ENCODE measurements around the gene TINCR.

Gene TINCR

DNA sequence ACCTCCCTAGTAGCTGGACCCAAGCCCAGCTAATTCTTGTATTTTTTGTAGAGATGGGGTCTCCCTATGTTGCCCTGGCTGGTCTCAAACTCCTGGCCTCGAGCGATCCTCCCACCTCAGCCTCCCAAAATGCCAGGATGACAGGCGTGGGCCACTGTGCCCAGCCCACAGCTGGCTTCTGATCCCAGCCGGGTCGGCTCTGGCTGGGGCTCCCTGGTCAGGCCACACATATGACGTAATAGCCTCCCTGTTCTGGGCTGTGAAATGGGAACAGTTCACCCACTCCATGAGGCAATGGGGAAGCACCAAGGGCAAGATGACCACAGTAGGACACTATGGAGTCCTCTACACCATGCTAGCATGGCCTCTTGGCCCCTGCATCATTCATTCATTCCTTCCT, 41.1 kb downstream of the TINCR start:
- FAIRE-seq (no peak), DNase-seq (ENCODE audit: insufficient read length, low spot score) (no peak)
- no peak for TF ChIP-seq TAF1 (IDR thresholded peaks at IDR 0.05; ENCODE audit: low read depth, low read length)
- no peak for TF ChIP-seq POLR2A (IDR thresholded peaks at IDR 0.05; ENCODE audit: low read depth, low read length)
- no peak for TF ChIP-seq POLR2AphosphoS5 (IDR thresholded peaks at IDR 0.05; ENCODE audit: low read depth, low read length)
- TF ChIP-seq SPI1 (IDR thresholded peaks at IDR 0.05; ENCODE audit: low read depth, low read length), result no peak
- no peak for TF ChIP-seq POU2F2 (IDR thresholded peaks at IDR 0.05; ENCODE audit: low read depth, low read length)
- no peak for TF ChIP-seq PAX5 (IDR thresholded peaks at IDR 0.05; ENCODE audit: insufficient read depth, low read length, severe bottlenecking)

DNA sequence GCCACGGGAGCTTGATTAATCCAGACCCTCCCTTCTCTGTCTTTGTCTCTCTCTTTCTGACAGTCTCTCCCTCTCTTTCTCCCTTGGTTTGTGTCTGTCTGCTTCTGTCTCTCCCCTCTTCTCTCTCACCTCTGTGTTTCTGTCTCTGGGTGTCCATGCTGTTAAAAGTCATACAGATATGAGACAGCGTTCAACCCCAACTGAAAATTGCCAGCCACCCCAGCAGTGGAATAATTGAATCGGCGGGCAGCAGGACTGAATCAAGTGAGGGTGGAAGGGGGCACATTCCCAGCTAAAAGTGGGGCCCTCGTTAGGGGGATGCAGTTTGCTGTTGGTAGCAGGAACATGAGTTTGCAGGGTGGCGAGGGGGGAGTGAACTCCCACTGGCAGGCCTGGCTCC, 43.7 kb downstream of the TINCR start:
- no peak for DNase-seq (ENCODE audit: insufficient read length, low spot score)
- no peak for TF ChIP-seq SPI1 (IDR thresholded peaks at IDR 0.05; ENCODE audit: low read depth, low read length)
- TF ChIP-seq TAF1 (IDR thresholded peaks at IDR 0.05; ENCODE audit: low read depth, low read length), result no peak
- TF ChIP-seq POLR2AphosphoS5 (IDR thresholded peaks at IDR 0.05; ENCODE audit: low read depth, low read length), result no peak
- TF ChIP-seq POU2F2 (IDR thresholded peaks at IDR 0.05; ENCODE audit: low read depth, low read length), result no peak
- TF ChIP-seq PAX5 (IDR thresholded peaks at IDR 0.05; ENCODE audit: insufficient read depth, low read length, severe bottlenecking), result no peak
- no peak for TF ChIP-seq POLR2A (IDR thresholded peaks at IDR 0.05; ENCODE audit: low read depth, low read length)
- no peak for FAIRE-seq

DNA sequence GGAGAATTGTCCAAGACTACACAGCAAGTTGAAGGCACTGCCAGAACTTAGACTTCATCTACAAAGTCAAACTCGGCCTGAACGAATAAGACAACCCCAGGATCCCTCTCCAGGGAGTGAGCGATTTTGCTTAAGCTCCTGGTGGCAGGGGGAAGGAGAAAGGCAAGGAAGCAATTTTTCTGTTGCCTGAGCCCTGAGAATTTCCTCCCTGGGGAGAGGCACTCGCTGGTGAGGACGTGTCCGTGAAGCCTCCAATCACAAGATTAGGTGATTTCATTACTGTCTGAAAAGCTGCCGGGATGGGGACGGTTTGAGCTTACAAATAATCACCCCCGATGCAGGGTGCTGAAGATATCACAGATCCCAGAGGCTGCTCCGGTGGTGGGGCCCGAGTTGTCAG, 45.6 kb downstream of the TINCR start:
- DNase-seq (ENCODE audit: insufficient read length, low spot score) (no peak), FAIRE-seq (no peak)
- TF ChIP-seq PAX5 (IDR thresholded peaks at IDR 0.05; ENCODE audit: insufficient read depth, low read length, severe bottlenecking) (no peak), POU2F2 (IDR thresholded peaks at IDR 0.05; ENCODE audit: low read depth, low read length) (no peak), POLR2AphosphoS5 (IDR thresholded peaks at IDR 0.05; ENCODE audit: low read depth, low read length) (no peak), POLR2A (IDR thresholded peaks at IDR 0.05; ENCODE audit: low read depth, low read length) (no peak), SPI1 (IDR thresholded peaks at IDR 0.05; ENCODE audit: low read depth, low read length) (no peak), TAF1 (IDR thresholded peaks at IDR 0.05; ENCODE audit: low read depth, low read length) (no peak)

DNA sequence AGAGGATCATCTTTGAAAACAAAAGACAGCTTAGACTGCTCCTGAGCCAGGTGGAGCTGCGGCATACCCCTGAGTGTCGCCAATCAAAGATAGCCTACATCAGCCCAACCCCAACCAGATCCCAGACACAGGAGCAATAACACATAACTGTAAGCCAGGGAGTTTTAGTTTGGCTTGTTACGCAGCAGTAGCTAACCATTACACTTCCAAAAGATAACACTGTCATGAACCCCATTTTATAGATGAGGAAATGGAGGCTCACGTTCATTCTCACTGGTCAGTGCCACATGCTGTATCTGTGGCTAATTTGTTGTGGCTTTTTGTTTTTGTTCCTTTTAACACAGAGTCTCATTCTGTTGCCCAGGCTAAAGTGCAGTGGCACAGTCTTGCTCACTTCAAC, 47.3 kb downstream of the TINCR start:
- no peak for TF ChIP-seq PAX5 (IDR thresholded peaks at IDR 0.05; ENCODE audit: insufficient read depth, low read length, severe bottlenecking)
- no peak for FAIRE-seq

DNA sequence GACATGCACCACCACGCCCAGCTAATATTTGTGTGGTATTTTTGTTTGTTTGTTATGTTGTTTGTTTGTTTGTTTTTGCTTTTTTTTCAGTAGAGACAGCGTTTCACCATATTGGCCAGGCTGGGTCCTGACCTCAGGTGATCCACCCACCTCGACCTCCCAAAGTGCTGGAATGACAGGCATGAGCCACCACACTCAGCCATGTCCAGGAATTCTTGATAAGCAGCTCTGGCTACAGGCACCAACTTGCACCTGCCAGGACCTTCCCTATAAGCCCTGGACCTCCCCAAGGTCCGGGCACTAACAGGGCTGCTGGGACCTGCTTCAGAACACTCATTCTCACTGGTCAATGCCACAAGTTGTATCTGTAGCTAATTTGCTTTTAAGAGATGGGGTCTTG, 48.7 kb downstream of the TINCR start:
- FAIRE-seq, result no peak
- no peak for DNase-seq (ENCODE audit: insufficient read length, low spot score)
- TF ChIP-seq POU2F2 (IDR thresholded peaks at IDR 0.05; ENCODE audit: low read depth, low read length), result no peak
- no peak for TF ChIP-seq SPI1 (IDR thresholded peaks at IDR 0.05; ENCODE audit: low read depth, low read length)
- no peak for TF ChIP-seq POLR2AphosphoS5 (IDR thresholded peaks at IDR 0.05; ENCODE audit: low read depth, low read length)
- TF ChIP-seq POLR2A (IDR thresholded peaks at IDR 0.05; ENCODE audit: low read depth, low read length), result no peak
- no peak for TF ChIP-seq PAX5 (IDR thresholded peaks at IDR 0.05; ENCODE audit: insufficient read depth, low read length, severe bottlenecking)
- no peak for TF ChIP-seq TAF1 (IDR thresholded peaks at IDR 0.05; ENCODE audit: low read depth, low read length)

More for the DNA sequence above, 47.3 kb downstream of the TINCR start:
- no peak for DNase-seq (ENCODE audit: insufficient read length, low spot score)

DNA sequence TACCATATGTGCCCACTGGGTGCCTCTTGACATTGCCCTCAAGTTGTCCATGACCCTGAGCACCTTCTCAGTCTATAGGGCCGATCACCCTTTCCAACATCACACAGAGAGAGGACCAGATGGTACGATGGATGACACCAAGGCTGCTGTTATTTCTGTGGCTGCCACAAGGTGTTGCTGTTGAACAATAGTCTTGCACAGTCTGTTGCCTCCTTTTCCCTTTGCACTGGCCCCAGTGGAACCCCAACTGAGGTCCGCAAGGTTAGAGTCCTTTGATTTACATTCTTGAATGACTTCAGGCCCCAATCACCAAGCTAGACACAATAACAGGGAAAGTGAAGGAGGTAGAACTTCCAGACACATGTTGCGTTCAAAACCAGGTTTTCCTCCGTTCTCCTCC, 52.0 kb downstream of the TINCR start:
- TF ChIP-seq POU2F2 (IDR thresholded peaks at IDR 0.05; ENCODE audit: low read depth, low read length) (no peak), POLR2AphosphoS5 (IDR thresholded peaks at IDR 0.05; ENCODE audit: low read depth, low read length) (no peak), TAF1 (IDR thresholded peaks at IDR 0.05; ENCODE audit: low read depth, low read length) (no peak), POLR2A (IDR thresholded peaks at IDR 0.05; ENCODE audit: low read depth, low read length) (no peak), PAX5 (IDR thresholded peaks at IDR 0.05; ENCODE audit: insufficient read depth, low read length, severe bottlenecking) (no peak), SPI1 (IDR thresholded peaks at IDR 0.05; ENCODE audit: low read depth, low read length) (no peak)
- FAIRE-seq (no peak), DNase-seq (ENCODE audit: insufficient read length, low spot score) (no peak)

DNA sequence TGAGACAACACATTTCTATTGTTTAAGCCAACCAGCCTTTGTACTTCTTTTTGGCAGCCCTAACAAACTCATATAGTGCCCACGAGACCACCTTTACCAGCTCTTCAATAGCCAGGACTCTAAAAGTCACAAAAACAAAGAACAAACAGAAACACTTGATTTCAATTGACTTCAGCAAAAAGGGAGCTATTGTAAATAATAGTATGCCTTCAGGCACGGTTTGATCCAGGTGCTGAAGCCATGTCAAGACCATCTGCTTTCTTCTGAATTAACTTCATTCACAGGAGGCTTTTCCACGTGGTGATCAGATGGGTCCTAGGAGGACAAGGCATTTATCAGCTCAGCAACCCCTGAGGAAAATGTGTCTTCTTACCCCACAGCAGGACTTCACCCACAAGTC, 53.8 kb downstream of the TINCR start:
- no peak for DNase-seq (ENCODE audit: insufficient read length, low spot score)
- TF ChIP-seq SPI1 (IDR thresholded peaks at IDR 0.05; ENCODE audit: low read depth, low read length), result no peak
- no peak for TF ChIP-seq POLR2AphosphoS5 (IDR thresholded peaks at IDR 0.05; ENCODE audit: low read depth, low read length)
- no peak for TF ChIP-seq PAX5 (IDR thresholded peaks at IDR 0.05; ENCODE audit: insufficient read depth, low read length, severe bottlenecking)
- no peak for TF ChIP-seq POU2F2 (IDR thresholded peaks at IDR 0.05; ENCODE audit: low read depth, low read length)
- no peak for TF ChIP-seq TAF1 (IDR thresholded peaks at IDR 0.05; ENCODE audit: low read depth, low read length)
- no peak for TF ChIP-seq POLR2A (IDR thresholded peaks at IDR 0.05; ENCODE audit: low read depth, low read length)
- FAIRE-seq, result no peak

DNA sequence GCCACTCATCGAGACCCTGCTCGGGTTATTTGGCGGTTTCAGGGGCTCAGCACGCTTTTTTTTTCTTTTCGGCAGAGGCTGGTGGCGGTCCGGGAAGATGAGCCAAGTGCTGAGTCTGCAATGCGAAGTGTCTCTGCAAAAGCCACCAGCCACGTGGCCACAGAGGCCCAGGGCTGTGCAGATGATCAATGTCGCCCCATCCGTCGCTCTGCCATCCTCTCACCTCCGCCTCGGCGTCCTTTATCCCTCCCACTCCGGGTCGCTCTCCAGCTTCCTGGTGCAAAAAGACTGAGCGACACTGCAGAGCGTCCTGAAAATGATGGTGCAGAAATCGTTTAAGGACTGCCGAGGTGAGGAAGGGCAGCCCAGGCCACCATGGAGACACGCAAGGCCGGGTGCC, 55.0 kb downstream of the TINCR start:
- DNase-seq (ENCODE audit: insufficient read length, low spot score) (no peak), FAIRE-seq (no peak)
- TF ChIP-seq POLR2AphosphoS5 (IDR thresholded peaks at IDR 0.05; ENCODE audit: low read depth, low read length) (no peak), TAF1 (IDR thresholded peaks at IDR 0.05; ENCODE audit: low read depth, low read length) (no peak), POLR2A (IDR thresholded peaks at IDR 0.05; ENCODE audit: low read depth, low read length) (no peak), SPI1 (IDR thresholded peaks at IDR 0.05; ENCODE audit: low read depth, low read length) (no peak), PAX5 (IDR thresholded peaks at IDR 0.05; ENCODE audit: insufficient read depth, low read length, severe bottlenecking) (no peak), POU2F2 (IDR thresholded peaks at IDR 0.05; ENCODE audit: low read depth, low read length) (no peak)
